Activated CD4-positive, alpha-beta memory T cell treated with anti-CD3 and anti-CD28 coated beads for 36 hours (primary cell): ENCODE measurements around the gene SF3B3. TPM values are rescaled to one million over a fixed set of nuclear protein-coding genes. Genes with fewer than 3 reads are reported as not detected.
"Not testable (repeated sequence)": the region's sequence is repeated elsewhere in the genome, so short reads cannot be mapped to it uniquely, and the experiment has no call there.

ENCODE experiments used
- CTCF ChIA-PET: fragments of 350-600 bp; sonication (Branson Sonifier 250); formaldehyde crosslinking; loops from one replicate; lab custom pipeline; 2021; ENCODE audit warnings: antibody characterized with exemption, inconsistent platforms; lab: Charles Lee
- POLR2A ChIA-PET: fragments of 350-600 bp; sonication (Branson Sonifier 250); formaldehyde crosslinking; loops from one replicate; lab custom pipeline; 2021; ENCODE audit warnings: antibody characterized with exemption; lab: Charles Lee
- DNase-seq: peaks from one replicate; pipeline ENCODE4 v3.0.0-alpha.2; 2020
- H3K27ac Mint-ChIP-seq: one replicate; pipeline ENCODE4 v1.8.0; 2021; ENCODE audit warnings: mixed read lengths
- H3K27me3 Mint-ChIP-seq: one replicate; pipeline ENCODE4 v1.8.0; 2021; ENCODE audit warnings: mixed read lengths
- H3K36me3 Mint-ChIP-seq: one replicate; pipeline ENCODE4 v1.8.0; 2021; ENCODE audit warnings: mixed read lengths
- H3K4me1 Mint-ChIP-seq: one replicate; pipeline ENCODE4 v1.8.0; 2021; ENCODE audit warnings: low read depth, mixed read lengths
- H3K4me3 Mint-ChIP-seq: one replicate; pipeline ENCODE4 v1.8.0; 2021; ENCODE audit warnings: mild to moderate bottlenecking, mixed read lengths
- H3K9me3 Mint-ChIP-seq: one replicate; pipeline ENCODE4 v1.8.0; 2021; ENCODE audit warnings: mixed read lengths
- intact Hi-C: fragments of 100-400 bp; cut with micrococcal nuclease; formaldehyde crosslinking; loops from one replicate; pipeline ENCODE4 v1.15.1; 2023
- total RNA-seq, 2 experiments: library from RNA; stranded (reverse); gene quantifications; one replicate each; pipeline ENCODE4 v1.2.3, GENCODE V29; 2021

SF3B3 gene
- total RNA-seq, 2 experiments from 2014 or later = 450 to 453 TPM

- intact Hi-C loops = no loop called here
- DNase-seq = no peak
- Mint-ChIP-seq H3K27ac (no peak overlapping the region), H3K27me3 (no peaks in the 10 kb centered on the region), H3K4me1 (no peaks in the 10 kb centered on the region), H3K36me3 (no peaks in the 10 kb centered on the region), H3K9me3 (no peaks in the 10 kb centered on the region), H3K4me3 (no peak overlapping the region)
- ChIA-PET CTCF (interaction anchor here (0.7 kb wide), 1 partner anchor 251 kb away, joined by 3 read pairs; no protein-coding TSS in a partner anchor), POLR2A (no interaction called here)
Measured at GRCh38 chr16:70610273-70611223, 86.9 kb downstream of the SF3B3 start.

- no peak overlapping the region for H3K27ac Mint-ChIP-seq
- ChIA-PET POLR2A (no interaction called here), CTCF (no interaction called here)
- H3K9me3 Mint-ChIP-seq = no peaks in the 10 kb centered on the region
- DNase-seq = no peak
- H3K4me1 Mint-ChIP-seq = no peaks in the 10 kb centered on the region
- no peaks in the 10 kb centered on the region for H3K27me3 Mint-ChIP-seq
- H3K4me3 Mint-ChIP-seq = no peak overlapping the region
- no peaks in the 10 kb centered on the region for H3K36me3 Mint-ChIP-seq
- intact Hi-C loops = no loop called here
Measured at GRCh38 chr16:70611224-70611598, 87.6 kb downstream of the SF3B3 start.

GRCh38 chr16:70611785-70612303, 88.2 kb downstream of the SF3B3 start:
- Mint-ChIP-seq H3K9me3 (no peaks in the 10 kb centered on the region), H3K4me3 (no peak overlapping the region), H3K4me1 (no peaks in the 10 kb centered on the region), H3K27me3 (no peaks in the 10 kb centered on the region), H3K27ac (no peak overlapping the region), H3K36me3 (no peaks in the 10 kb centered on the region)
- intact Hi-C loops = no loop called here
- CTCF ChIA-PET = interaction anchor here (0.6 kb wide), 1 partner anchor 449 kb away, joined by 3 read pairs; no protein-coding TSS in a partner anchor
- POLR2A ChIA-PET = no interaction called here
- no peak for DNase-seq

DNA sequence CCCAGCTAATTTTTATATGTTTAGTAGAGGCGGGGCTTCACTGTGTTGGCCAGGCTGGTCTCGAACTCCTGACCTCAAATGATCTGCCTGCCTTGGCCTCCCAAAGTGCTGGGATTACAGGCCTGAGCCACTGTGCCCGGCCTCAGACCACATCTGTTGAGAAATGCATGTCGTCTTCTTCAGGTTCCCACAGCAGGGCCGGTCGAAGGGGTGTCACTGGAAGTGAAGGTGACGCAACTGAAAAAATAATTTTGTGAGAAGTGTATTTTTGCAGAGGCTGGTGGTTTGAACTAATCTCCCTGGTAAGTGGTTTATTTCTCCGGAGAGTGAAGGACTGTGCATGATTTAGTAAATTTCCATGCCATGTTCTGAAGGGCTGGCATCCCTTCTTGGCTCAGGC, 89.3 kb downstream of the SF3B3 start:
- no peaks in the 10 kb centered on the region for H3K9me3 Mint-ChIP-seq
- intact Hi-C loops = no loop called here
- no peak overlapping the region for H3K4me3 Mint-ChIP-seq
- no peaks in the 10 kb centered on the region for H3K36me3 Mint-ChIP-seq
- H3K27ac Mint-ChIP-seq = no peak overlapping the region
- POLR2A ChIA-PET = no interaction called here
- DNase-seq = no peak
- no peaks in the 10 kb centered on the region for H3K4me1 Mint-ChIP-seq
- no peaks in the 10 kb centered on the region for H3K27me3 Mint-ChIP-seq
- CTCF ChIA-PET = no interaction called here

DNA sequence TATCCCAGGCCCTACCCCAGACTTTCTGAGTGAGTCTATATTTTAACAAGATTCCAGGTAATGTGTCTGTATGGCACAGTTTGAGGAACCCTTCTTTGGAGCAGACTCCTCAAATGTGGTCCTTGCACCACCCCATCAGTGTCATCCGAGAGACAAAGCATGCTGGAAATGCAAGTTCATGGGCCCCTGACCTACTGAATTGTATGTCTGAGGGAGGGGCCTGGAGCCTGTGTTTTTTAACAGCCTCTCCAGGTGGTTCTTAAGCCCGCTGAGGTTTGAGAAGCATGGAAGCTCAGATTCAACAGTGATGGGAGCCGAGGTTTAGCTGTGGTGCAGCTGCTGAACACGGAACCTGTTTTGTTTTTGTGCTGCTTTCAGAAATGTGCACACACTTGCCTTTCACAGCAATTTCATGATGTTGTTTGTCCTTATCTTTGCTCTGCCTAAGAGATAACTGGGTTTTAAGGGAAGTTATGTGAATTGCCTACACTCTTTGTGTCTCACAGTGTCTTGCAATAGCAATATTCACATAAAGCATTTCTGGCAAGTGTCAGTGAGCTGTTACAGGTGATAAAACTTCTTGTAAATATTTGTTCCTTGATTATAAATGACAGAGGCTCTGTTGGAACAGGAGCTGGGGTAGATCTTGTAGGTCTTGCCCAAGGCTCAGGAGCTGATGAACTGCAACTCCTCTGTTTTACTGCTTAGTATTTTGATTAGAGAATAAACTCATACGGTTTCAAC, 90.8 kb downstream of the SF3B3 start:
- no peak for DNase-seq
- H3K27me3 Mint-ChIP-seq = no peaks in the 10 kb centered on the region
- intact Hi-C loops = no loop called here
- H3K4me1 Mint-ChIP-seq = no peaks in the 10 kb centered on the region
- ChIA-PET POLR2A (interaction anchor here (0.6 kb wide), 1 partner anchor 67 kb away, joined by 3 read pairs; no protein-coding TSS in a partner anchor), CTCF (no interaction called here)
- no peak overlapping the region for H3K27ac Mint-ChIP-seq
- H3K9me3 Mint-ChIP-seq = no peaks in the 10 kb centered on the region
- H3K4me3 Mint-ChIP-seq = no peak overlapping the region
- H3K36me3 Mint-ChIP-seq = no peaks in the 10 kb centered on the region

DNA sequence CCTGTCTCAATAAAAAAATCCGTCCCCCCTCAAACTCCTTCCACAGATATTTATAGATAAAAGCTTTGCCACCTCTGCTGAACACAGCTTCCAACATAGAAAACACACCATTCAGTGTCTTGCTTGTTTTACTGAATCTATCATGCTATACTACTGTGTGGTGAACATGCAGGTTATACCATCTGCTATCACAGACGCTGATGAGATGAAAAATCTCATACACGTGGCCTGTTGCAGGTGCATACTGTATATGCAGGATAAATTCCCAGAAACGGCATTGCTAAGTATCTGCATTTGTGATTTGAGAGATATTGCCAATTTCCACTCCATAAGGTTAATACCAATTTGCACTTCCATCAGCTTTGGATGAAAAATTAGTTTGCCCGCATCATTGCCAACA, 92.3 kb downstream of the SF3B3 start:
- H3K27me3 Mint-ChIP-seq = no peaks in the 10 kb centered on the region
- H3K4me3 Mint-ChIP-seq = no peak overlapping the region

DNA sequence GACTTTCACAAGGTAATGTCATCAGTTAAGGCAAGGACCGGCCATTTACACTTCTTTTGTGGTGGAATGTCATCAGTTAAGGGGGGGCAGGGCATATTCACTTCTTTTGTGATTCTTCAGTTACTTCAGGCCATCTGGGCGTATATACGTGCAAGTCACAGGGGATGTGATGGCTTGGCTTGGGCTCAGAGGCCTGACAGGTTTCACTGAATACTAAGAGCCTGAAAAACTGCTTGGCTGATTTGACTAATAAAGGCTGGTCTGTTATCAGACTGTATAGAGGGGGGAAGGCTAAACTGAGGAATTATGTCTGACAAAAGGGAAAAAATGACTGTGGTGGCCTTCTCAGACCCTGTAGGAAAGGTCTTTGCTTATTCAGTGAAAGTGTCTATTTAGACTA, 98.2 kb downstream of the SF3B3 start:
- H3K9me3 Mint-ChIP-seq, H3K36me3 Mint-ChIP-seq, H3K27ac Mint-ChIP-seq, H3K27me3 Mint-ChIP-seq, intact Hi-C loops, POLR2A ChIA-PET, CTCF ChIA-PET, DNase-seq, H3K4me3 Mint-ChIP-seq, H3K4me1 Mint-ChIP-seq: not testable (repeated sequence)

More for the DNA sequence above, 92.3 kb downstream of the SF3B3 start:
- H3K27ac Mint-ChIP-seq = no peak overlapping the region
- intact Hi-C loops = no loop called here
- POLR2A ChIA-PET = no interaction called here
- no peaks in the 10 kb centered on the region for H3K4me1 Mint-ChIP-seq
- no peaks in the 10 kb centered on the region for H3K36me3 Mint-ChIP-seq
- CTCF ChIA-PET = no interaction called here
- no peaks in the 10 kb centered on the region for H3K9me3 Mint-ChIP-seq
- DNase-seq = no peak

Other genes starting within 250 kb of the SF3B3 start
- 100 to 1,000 TPM; 165 to 170 TPM for gene AARS1, start 234.3 kb upstream of the SF3B3 start, total RNA-seq
- gene DDX19B, start 224.6 kb upstream of the SF3B3 start, total RNA-seq = 10 to 100 TPM; 31.2 to 36.6 TPM
- gene DDX19A, start 176.9 kb upstream of the SF3B3 start, total RNA-seq = 10 to 100 TPM; 34.8 to 39.3 TPM
- 10 to 100 TPM; 16.7 to 17.3 TPM for gene ST3GAL2, start 84.7 kb upstream of the SF3B3 start, total RNA-seq
- 10 to 100 TPM; 13.1 to 14.0 TPM for gene FCSK, start 69.2 kb upstream of the SF3B3 start, total RNA-seq
- gene COG4, start 262 bp upstream of the SF3B3 start, total RNA-seq = 10 to 100 TPM; 35.9 to 40.2 TPM
- gene IL34, start 122.7 kb downstream of the SF3B3 start, total RNA-seq = not detected
- 1 to 10 TPM in 1 of 2 experiments, under 1 TPM in 1; 0.29 to 1.1 TPM for gene MTSS2, start 162.2 kb downstream of the SF3B3 start, total RNA-seq